ENCODE data around the gene HEXIM2. TPM values are rescaled to one million over a fixed set of nuclear protein-coding genes. Genes with fewer than 3 reads are reported as not detected.
A peak's percentile ranks its signal among the peaks of the same experiment; 100 is the strongest.
"Not testable (repeated sequence)": the region's sequence is repeated elsewhere in the genome, so short reads cannot be mapped to it uniquely, and the experiment has no call there.

HEXIM2 gene
- total and polyA plus RNA-seq, 2 of the 13 experiments (the other 11 are each of a cell fraction or from before 2014, with no cell fraction given), result 27.1 to 32.4 TPM

DNA sequence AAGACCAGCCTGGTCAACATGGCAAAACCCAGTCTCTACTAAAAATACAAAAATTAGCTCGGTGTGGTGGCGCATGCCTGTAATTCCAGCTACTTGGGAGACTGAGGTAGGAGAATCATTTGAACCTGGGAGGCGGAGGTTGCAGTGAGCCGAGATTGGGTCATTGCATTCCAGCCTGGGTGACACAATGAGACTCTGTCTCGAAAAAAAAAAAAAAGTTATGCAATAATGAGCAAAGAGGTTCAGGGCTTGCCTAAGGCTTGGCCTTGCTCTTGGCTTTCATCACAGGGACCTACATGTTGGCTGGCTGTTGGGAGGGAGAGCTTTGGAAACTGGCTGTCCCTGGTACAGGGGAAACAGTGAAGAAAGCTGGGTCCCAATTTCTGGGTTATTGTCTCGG lies 40.2 kb downstream of the HEXIM2 start (continued):
- TF ChIP-seq, protein P1, sequence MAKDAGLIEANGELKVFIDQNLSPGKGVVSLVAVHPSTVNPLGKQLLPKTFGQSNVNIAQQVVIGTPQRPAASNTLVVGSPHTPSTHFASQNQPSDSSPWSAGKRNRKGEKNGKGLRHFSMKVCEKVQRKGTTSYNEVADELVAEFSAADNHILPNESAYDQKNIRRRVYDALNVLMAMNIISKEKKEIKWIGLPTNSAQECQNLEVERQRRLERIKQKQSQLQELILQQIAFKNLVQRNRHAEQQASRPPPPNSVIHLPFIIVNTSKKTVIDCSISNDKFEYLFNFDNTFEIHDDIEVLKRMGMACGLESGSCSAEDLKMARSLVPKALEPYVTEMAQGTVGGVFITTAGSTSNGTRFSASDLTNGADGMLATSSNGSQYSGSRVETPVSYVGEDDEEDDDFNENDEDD (CRISPR knock-in tag; IDR thresholded peaks at IDR 0.05; ENCODE audit: borderline replicate concordance), result 0 out of 2 replicates have a peak, but pooled peaks have one; percentile 20
- TF ChIP-seq ZNF547 (CRISPR knock-in tag; IDR thresholded peaks at IDR 0.05), result peak; percentile 46; the same call in 1 of the 2 replicates
- TF ChIP-seq ZNF782 (CRISPR knock-in tag; IDR thresholded peaks at IDR 0.05; ENCODE audit: borderline replicate concordance), result peak; percentile 78; the same call in 1 of the 2 replicates
- peak; percentile 36; the same call in 1 of the 2 replicates for TF ChIP-seq ATF1 (CRISPR knock-in tag; IDR thresholded peaks at IDR 0.05)
- TF ChIP-seq, protein P2, sequence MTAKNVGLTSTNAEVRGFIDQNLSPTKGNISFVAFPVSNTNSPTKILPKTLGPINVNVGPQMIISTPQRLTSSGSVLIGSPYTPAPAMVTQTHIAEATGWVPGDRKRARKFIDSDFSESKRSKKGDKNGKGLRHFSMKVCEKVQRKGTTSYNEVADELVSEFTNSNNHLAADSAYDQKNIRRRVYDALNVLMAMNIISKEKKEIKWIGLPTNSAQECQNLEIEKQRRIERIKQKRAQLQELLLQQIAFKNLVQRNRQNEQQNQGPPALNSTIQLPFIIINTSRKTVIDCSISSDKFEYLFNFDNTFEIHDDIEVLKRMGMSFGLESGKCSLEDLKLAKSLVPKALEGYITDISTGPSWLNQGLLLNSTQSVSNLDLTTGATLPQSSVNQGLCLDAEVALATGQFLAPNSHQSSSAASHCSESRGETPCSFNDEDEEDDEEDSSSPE (CRISPR knock-in tag; IDR thresholded peaks at IDR 0.05), result peak; percentile 40; the same call in 1 of the 2 replicates
- TF ChIP-seq, protein P3, sequence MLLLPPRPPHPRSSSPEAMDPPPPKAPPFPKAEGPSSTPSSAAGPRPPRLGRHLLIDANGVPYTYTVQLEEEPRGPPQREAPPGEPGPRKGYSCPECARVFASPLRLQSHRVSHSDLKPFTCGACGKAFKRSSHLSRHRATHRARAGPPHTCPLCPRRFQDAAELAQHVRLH (CRISPR knock-in tag; IDR thresholded peaks at IDR 0.05; ENCODE audit: borderline replicate concordance, low read depth), result peak; percentile 85
- TF ChIP-seq ZBTB38 (CRISPR knock-in tag; IDR thresholded peaks at IDR 0.05), result 0 out of 2 replicates have a peak, but pooled peaks have one; percentile 23
- peak; percentile 77 for TF ChIP-seq FOXA3 (CRISPR knock-in tag; IDR thresholded peaks at IDR 0.05)
- peak; percentile 77 for TF ChIP-seq CREM (IDR thresholded peaks at IDR 0.05)
- not testable (repeated sequence) for TF ChIP-seq CREM (CRISPR knock-in tag; IDR thresholded peaks at IDR 0.05)
- peak; percentile 82; the same call in 1 of the 2 replicates for TF ChIP-seq ZSCAN29 (CRISPR knock-in tag; conservative IDR thresholded peaks at IDR 0.05)
- TF ChIP-seq ZIK1 (CRISPR knock-in tag; IDR thresholded peaks at IDR 0.05; ENCODE audit: borderline replicate concordance, low read depth), result peak; percentile 48; the same call in 1 of the 2 replicates
- TF ChIP-seq ZNF761 (CRISPR knock-in tag; conservative IDR thresholded peaks at IDR 0.05), result peak; percentile 70; the same call in 1 of the 2 replicates
- TF ChIP-seq ERF (CRISPR knock-in tag; IDR thresholded peaks at IDR 0.05), result peak; percentile 96
- peak; percentile 92 for TF ChIP-seq FOXK1 (CRISPR knock-in tag; IDR thresholded peaks at IDR 0.05; ENCODE audit: borderline replicate concordance, low read depth)
- peak; percentile 70; the same call in 1 of the 2 replicates for TF ChIP-seq KMT2A (CRISPR knock-in tag; IDR thresholded peaks at IDR 0.05)
- TF ChIP-seq, protein P4, sequence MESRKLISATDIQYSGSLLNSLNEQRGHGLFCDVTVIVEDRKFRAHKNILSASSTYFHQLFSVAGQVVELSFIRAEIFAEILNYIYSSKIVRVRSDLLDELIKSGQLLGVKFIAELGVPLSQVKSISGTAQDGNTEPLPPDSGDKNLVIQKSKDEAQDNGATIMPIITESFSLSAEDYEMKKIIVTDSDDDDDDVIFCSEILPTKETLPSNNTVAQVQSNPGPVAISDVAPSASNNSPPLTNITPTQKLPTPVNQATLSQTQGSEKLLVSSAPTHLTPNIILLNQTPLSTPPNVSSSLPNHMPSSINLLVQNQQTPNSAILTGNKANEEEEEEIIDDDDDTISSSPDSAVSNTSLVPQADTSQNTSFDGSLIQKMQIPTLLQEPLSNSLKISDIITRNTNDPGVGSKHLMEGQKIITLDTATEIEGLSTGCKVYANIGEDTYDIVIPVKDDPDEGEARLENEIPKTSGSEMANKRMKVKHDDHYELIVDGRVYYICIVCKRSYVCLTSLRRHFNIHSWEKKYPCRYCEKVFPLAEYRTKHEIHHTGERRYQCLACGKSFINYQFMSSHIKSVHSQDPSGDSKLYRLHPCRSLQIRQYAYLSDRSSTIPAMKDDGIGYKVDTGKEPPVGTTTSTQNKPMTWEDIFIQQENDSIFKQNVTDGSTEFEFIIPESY (CRISPR knock-in tag; IDR thresholded peaks at IDR 0.05), result peak; percentile 68
- peak; percentile 66; the same call in 1 of the 2 replicates for TF ChIP-seq FOXO1 (CRISPR knock-in tag; IDR thresholded peaks at IDR 0.05)
- TF ChIP-seq ZNF550 (CRISPR knock-in tag; IDR thresholded peaks at IDR 0.05; ENCODE audit: borderline replicate concordance), result 0 out of 2 replicates have a peak, but pooled peaks have one; percentile 49
- TF ChIP-seq LCORL (IDR thresholded peaks at IDR 0.05), result peak; percentile 90
- peak; percentile 90 for TF ChIP-seq LCORL (CRISPR knock-in tag; IDR thresholded peaks at IDR 0.05)
- TF ChIP-seq, protein P5, sequence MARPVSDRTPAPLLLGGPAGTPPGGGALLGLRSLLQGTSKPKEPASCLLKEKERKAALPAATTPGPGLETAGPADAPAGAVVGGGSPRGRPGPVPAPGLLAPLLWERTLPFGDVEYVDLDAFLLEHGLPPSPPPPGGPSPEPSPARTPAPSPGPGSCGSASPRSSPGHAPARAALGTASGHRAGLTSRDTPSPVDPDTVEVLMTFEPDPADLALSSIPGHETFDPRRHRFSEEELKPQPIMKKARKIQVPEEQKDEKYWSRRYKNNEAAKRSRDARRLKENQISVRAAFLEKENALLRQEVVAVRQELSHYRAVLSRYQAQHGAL (CRISPR knock-in tag; IDR thresholded peaks at IDR 0.05; ENCODE audit: not compliant biosample characterization), result peak; percentile 20
- TF ChIP-seq, protein P6, sequence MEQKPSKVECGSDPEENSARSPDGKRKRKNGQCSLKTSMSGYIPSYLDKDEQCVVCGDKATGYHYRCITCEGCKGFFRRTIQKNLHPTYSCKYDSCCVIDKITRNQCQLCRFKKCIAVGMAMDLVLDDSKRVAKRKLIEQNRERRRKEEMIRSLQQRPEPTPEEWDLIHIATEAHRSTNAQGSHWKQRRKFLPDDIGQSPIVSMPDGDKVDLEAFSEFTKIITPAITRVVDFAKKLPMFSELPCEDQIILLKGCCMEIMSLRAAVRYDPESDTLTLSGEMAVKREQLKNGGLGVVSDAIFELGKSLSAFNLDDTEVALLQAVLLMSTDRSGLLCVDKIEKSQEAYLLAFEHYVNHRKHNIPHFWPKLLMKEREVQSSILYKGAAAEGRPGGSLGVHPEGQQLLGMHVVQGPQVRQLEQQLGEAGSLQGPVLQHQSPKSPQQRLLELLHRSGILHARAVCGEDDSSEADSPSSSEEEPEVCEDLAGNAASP (CRISPR knock-in tag; IDR thresholded peaks at IDR 0.05; ENCODE audit: borderline replicate concordance), result peak; percentile 95
- peak; percentile 59; the same call in 1 of the 2 replicates for TF ChIP-seq RBAK (CRISPR knock-in tag; IDR thresholded peaks at IDR 0.05)
- peak; percentile 68; the same call in 1 of the 2 replicates for TF ChIP-seq ZNF24 (IDR thresholded peaks at IDR 0.05)
